Activated CD4-positive, alpha-beta T cell treated with anti-CD3 and anti-CD28 coated beads, Interleukin-10, Interleukin-2, amounts not matched to agents 100 ng/mL and 50 ng/mL, durations not matched to agents 16 hours and 8 hours (primary cell): Measurements from ENCODE around the gene ZNF575.

Source experiments
- DNase-seq: peaks from one replicate; pipeline ENCODE4 v3.0.0-alpha.2; 2020

Gene ZNF575, protein sequence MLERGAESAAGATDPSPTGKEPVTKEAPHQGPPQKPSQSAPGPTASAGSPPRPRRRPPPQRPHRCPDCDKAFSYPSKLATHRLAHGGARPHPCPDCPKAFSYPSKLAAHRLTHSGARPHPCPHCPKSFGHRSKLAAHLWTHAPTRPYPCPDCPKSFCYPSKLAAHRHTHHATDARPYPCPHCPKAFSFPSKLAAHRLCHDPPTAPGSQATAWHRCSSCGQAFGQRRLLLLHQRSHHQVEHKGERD

DNA sequence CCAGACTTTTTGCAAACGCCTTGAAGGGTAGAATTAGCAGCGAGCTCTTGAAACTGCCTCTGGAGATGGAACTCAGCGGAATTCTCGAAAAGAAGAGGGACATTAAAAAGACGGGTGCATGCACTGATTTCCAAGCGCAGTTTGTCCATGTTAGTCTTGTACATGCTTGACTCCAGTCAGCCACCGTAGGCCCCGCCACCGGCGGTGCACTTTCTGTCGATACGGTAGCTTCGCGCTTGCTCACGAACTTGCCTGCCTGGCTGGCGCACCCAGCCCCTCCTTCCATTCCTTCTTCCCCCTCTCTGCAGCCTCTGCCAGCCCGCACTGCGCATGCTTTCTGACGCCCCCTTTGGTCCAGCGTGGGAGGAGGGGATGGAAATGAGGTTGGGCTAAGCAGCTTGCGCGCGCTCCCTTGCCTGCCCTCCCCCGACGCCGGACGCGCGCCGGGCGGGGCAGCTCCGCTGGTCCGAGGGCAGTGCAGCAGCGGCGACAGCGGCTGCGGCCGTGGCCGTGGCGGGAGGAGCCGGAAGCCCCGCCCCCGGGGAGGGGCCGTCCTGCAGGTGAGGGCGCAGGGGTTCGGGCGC lies at the start of gene ZNF575:
Gene ZNF575 (plus strand): TSS at position 227 of the 584 bp plus-strand sequence. CDS start 1,235 bp downstream, outside the sequence.
- peak; percentile 90 for DNase-seq

DNA sequence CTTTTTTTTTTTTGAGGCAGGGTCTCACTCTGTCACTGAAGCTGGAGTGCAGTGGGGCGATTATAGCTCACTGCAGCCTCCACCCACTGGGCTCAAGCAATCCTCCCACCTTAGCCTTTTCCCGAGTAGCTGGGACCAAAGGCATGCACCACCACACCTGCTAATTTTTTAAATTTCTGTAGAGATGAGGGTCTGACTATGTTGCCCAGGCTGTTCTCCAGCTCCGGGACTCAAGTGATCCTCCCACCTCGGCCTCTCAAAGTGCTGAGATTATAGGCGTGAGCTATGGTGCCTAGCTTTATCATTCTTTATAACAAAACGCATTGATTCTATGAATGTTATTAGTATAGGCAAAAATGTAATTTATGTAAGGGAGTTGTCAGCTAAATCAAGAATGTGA lies 49.7 kb upstream of the ZNF575 start:
- no peak for DNase-seq

DNA sequence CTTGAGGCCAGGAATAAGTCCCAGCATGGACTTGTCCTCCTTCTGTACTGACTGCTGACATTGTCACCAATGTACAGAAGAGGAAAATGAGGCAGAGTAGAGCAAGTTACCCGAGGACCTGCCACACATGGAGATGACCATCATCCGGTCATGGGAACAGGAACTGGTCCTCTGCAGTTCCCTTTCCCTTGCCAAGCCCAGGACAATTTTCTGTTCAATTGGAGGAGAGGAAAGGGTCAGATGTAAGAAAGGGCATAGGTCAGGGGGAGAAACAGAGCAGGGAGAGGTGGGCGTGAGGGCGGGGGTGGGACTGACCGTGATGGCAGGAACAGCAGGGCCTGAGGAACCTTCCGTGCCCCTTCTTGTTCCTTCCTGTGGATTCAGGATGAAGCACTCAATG lies 47.0 kb upstream of the ZNF575 start:
- no peak for DNase-seq

DNA sequence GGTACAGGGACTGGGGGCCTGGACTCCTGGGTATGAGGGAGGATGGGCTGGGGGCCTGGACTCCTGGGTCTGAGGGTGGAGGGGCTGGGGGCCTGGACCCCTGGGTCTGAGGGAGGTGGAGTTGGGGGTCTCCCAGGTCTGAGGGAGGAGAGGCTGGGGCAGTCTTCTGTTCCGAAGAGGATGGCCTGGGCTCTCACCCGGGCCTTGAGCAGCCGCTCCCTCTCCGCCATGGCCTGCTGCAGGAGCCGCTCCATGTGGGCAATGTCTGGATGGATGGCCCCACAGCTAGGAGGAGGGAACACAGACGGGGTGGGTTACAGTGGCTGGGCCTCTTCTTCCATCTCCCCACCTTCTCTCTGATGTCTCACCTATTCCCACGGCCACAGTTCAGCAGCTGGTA lies 46.6 kb upstream of the ZNF575 start:
- DNase-seq = no peak

DNA sequence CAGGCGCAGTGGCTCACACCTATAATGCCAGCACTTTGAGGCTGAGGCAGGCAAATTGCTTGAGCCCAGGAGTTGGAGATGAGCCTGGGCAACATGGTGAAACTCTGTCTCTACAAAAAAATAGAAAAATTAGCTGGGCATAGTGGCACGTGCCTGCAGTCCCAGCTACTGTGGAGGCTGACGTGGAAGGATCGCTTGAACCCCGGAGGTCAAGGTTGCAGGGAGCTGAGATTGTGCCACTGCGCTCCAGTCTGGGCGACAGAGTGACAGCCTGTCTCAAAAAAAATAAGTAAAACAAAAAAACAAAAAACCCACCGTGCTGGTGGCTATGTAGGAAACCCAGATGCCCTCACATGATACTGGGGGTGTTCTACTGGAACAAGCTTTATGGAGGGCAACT lies 44.8 kb upstream of the ZNF575 start:
- no peak for DNase-seq

DNA sequence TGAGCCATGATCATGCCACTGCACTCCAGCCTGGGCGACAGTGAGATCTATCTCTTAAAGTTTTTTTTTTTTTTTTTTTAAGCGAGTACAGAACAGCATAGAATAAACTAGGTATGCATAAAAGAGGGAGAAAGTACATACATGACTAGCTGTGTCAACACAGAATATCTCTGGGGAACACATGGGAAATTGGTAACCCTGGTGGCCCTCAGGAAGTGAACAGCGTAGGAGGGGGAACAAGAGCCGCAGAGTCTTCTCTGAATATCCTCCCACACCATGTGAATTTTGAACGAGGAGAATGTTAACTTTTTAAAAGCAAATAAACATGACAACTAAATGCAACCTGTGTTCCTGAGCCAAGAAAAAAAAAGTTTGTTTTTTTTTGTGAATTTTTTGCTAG lies 43.7 kb upstream of the ZNF575 start:
- no peak for DNase-seq

DNA sequence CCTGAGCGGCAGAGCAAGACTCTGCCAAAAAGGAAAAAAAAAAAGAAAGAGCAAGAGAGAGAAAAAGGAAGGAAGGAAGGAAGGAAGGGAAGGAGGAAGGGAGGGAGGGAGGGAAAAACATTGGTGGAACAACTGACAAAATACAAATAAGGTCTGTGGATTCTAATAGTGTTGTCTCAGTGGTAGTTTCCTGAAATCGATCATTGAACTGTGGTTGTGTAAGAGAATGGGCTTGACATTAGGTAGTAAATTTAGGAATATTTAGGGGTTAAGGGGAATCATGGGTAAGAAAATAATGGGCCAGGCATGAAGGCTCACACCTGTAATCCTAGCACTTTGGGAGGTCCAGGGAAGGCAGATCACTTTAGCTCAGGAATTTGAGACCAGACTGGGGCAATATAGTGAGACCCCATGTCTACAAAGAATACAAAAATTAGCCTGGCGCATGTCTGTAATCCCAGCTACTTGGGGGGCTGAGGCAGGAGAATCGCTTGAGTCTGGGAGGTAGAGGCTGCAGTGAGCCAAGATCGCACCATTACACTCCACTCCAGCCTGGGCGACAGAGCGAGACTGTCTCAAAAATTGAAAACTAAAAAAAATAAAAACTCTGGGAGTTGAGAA lies 42.9 kb upstream of the ZNF575 start:
- no peak for DNase-seq

DNA sequence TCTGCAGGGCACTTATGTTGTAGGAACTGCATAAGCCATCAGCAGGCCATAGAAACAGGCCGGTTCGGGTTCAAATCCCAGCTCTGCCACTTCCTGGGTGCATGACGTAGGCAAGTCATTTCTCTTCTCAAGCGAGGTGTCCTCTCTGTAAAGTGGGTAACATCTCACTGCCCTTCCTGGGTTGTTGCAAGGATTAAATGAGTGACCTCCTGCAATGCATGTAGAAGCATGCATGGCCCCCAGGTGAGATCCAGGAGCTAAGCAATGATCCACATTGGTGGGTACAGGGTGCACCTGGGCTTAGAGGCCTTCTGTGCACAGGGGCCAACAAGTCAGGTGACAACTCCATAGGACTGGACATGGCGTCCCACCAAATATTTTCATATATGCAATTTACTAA lies 42.2 kb upstream of the ZNF575 start:
- DNase-seq = no peak

DNA sequence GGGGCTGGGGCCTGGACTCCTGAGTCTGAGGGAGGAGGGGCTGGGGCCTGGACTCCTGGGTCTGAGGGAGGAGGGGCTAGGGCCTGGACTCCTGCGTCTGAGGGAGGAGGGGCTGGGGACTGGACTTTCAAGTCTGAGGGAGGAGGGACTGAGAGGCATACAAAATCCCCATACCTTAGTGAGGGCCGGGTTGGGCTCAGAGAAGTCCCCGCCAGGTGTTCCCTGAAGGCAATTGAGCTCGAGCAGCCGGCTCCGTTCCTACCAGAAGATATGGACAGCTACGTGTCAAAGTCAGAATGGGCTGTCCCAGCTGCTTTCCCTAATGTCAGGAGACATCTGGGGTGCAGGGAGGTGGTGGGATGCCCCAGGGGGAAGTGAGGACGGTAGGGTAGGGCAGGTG lies 37.9 kb upstream of the ZNF575 start:
- no peak for DNase-seq

DNA sequence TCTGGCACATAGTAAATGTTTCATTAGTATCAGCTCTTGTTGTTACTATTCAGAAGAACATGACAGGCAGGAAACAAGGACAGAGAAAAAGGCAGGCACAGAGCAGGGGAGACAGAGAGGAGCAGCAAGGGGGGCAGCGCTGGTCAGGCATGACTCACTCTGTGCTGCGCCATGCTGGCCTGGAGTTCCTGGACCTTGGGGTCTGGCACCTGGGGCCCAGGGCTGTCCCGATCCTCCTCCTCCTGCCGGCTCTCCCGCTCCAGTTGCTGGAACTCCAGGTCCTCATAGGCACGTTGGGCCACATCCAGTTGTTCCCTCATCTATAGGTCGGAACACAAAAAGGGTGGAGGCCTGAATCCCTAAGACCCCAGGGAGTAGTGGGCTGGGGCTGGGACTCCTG lies 36.0 kb upstream of the ZNF575 start:
- no peak for DNase-seq

DNA sequence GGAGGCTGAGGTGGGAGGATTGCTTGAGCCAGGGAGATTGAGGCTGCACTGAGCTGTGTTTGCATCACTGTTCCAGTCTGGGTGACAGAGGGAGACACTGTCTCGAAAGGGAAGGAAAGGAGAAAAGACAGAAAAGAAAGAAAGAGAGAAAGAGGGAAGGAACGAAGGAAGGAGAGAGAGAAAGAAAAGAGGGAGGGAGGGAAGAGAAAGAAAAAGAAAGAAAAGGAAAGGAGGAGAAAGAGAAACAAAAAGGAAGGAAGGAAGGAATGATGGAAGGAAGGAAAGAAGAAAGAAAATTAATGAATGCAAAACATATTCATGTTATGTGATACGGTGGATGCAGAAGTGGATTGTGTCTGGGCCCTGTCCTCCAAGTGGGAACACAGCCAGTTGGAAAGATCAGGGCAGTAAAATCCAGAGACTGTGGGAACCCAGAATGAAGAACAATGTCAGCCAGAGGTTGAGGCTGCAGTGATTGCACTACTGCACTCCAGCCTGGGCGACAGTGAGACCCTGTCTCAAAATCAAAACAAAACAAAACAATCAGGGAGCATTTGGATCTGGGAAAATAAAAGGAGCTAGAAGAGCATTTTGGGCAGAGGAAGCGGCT lies 34.6 kb upstream of the ZNF575 start:
- no peak for DNase-seq

DNA sequence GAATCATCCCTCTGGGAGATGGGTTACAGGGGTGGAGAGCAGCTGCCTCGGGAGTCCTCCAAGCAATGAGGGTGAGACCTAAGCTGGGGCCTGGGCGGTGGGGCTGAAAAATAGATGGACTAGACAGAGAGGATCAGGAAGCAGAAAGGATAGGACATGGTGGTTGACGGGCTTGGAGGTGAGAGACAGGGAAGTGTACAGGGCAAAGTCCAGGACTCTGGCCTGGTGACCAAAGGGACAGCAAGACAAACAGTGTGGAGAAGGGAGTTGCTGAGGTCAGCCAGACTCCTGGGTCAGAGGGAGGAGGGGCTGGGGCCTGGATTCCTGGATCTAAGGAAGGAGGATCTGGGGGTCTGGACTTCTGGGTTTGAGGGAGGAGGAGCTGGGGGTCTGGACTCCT lies 33.9 kb upstream of the ZNF575 start:
- DNase-seq = no peak

DNA sequence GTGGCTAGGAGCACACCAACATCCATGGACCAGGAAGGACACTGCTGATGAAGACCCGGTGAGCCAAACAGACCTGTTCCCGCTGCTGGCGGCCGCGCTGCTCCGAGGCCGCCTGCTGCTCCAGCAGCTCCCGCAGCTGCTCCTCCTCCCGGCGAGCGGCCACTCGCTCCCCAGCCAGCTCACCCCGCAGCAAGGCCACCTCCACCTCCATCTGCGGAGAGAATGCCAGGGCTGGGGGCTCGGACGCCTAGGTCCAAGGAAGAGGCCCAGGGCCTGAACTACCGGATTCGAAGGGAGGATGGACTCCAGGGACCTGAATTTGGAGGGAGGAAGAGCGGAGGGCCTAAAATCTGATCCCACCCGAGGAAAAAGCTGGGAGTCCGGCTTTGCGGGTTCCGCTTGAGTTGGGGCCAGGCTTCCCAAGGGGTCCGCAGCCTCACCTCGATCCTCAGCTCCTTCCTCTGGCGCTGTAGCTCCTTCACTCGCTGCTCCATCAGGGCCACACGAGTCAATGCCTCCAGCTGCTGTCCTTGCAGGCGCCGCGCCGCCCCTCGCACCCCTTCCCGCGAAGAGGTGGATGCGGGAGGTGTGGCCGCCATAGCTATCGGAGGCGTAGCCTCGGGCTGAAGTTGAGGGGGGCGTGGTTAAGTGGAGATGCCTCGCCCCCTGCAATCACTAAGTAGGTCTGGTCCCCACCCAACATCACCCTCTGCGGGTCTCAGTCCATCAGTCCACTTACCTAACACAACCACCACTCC lies 31.1 kb upstream of the ZNF575 start:
- DNase-seq = no peak

DNA sequence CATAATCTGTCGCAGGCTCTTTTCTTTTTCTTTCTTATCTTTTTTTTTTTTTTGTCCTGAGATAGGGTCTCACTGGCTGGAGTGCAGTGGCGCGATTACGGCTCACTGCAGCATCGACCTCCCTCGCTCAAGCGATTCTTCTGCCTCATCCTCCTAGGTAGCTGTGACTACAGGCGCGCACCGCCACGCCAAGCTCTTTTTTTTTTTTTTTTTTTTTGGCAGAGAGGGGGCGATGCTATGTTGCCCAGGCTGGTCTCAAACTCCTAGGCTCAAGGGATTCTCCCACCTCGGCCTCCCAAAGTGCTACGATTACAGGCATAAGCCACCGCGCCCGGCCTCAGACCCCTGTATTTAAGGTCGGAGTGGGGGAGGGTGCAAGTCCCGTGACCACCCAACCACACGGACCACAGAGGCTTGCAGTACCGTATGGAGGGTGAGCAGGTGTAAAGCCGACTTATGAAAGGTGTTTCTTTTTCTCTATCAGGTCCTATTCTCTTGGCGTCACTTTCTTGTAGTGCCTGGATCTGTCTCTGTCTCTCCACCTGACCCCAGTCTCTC lies 30.5 kb upstream of the ZNF575 start:
- no peak for DNase-seq

DNA sequence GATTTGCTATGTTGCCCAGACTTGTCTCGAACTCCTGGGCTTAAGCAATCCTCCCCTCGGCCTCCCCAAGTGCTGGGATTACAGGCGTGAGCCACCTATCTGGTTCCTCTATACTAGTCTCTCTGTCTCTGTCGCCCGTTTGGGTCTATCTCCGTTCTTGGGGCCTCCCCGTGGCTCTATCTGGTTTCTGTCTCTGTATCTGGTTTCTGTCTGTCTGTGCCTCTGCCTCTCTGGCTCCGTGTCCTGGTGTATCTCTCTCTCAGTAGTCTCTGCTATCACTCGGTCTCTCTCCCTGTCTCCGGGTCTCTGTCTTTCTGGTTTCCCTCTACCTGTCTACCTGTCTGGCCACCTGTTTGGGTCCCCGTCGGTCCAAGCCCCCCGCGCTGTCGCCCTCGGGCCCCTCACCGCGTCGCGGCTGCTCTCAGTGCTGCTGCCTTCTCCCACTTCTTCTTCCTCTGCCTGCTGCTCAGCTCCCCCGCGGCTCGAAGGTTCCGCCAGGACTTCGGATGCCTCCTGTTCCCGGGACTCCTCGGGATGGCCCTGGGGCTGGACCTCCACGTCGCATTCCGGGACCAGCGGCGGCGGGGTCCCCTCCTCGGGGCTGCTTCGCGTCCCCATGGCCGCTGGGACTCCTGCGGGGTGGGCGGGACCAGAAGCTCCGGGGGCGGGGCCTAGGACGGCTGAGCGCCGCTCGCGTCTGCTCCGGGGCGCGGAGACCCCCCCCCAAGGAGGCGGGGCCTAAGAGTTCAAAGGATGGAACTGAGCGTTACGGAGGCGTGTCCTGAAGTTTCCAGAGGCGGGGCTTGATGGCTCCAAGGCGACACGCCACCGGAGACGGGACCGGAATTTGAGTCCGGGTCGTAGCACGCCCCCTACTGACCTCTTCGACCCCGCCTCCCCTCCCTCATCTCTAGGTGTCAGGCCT lies 29.2 kb upstream of the ZNF575 start:
- DNase-seq = peak; percentile 98

DNA sequence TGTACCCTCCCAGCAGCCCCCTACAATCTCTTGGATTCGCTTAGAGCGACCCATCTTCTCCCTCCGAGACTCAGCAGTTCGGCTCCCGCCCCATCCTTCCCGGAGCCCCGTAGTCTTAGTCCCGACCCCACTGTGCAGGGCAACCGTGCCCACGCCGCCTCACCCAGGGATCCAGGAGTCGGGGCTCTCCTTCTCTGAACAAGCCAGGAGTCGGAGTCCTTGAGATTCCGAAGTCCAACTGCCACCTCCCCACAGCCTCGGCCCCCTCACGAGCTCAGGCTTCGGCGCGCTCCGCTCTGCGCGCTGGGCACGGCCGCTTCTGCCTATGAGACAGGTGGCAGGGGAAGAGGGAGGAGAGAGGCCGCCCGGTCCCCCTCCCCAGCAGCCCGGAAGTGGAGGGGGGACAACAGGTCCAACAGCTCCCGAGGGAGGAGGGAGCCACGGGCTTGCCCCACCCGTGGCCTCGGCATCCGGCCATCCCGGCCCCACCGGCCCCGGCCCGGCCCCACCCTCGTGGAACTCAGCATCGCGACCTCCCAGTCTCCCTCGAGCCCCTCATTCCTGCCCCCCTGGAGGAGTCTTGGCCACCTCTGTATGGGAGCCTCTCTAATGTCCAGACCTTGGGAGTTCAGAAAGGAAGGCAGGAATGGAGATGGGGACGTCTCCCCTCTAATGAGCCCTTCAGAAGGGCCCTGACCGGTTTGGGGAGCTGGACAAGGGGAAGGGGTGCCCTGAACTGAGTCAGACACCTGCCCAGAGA lies 28.4 kb upstream of the ZNF575 start, which contains the start of gene PHLDB3:
Gene PHLDB3 (minus strand): TSS at position 321 of the 760 bp plus-strand sequence. CDS start 628 bp downstream, outside the sequence.
- peak; percentile 43 for DNase-seq

DNA sequence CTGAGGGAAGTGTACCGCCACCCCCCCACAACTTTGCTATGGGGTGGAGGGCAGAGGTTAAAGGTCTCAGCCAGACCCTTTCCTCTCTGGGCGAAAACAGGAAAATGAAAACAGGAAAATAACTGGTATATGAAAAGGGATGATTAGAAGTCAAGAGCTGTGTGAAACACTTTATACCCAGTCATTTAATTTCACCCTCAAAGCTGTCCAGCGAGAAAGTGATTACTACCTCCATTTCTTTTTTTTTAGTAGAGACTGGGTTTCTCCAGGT lies 27.9 kb upstream of the ZNF575 start:
- DNase-seq = no peak

DNA sequence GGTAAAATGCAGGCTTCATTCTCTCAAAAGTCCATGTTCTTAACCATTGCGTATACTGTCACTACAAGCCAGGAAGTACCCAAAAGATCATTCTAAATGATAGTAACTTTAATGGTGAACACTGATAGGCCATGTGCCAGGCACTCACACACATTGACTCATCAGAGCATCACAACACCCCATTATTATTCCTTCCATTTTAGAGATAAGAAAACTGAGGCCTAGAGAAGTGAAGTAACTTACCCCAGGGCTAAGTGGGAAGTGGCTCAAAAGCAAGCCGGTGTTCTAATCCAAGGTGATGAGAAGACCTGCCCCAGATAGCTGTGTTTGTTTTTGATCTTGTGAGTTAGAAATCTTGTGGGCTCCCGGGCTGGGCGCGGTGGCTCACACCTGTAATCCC lies 27.0 kb upstream of the ZNF575 start:
- DNase-seq = no peak

DNA sequence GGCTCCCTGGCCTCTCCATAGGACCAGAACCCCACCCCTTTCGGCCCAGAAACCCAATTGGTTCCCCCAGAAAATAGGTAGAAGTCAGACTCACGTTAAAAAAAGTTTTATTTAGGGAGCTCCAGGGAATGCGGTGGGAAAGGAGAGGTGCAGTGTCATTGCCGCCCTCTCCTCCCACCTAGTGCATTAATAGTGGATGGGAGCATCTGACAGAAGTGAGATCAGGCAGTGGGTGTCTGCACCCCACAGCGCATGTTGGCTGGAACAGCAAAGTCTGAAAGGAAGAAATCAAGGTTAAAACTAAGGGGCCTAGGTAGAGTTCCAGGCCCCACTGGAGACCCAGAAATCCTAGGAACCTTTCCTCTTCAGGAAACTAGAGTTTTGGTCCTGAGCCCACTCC lies 26.4 kb upstream of the ZNF575 start:
- no peak for DNase-seq

DNA sequence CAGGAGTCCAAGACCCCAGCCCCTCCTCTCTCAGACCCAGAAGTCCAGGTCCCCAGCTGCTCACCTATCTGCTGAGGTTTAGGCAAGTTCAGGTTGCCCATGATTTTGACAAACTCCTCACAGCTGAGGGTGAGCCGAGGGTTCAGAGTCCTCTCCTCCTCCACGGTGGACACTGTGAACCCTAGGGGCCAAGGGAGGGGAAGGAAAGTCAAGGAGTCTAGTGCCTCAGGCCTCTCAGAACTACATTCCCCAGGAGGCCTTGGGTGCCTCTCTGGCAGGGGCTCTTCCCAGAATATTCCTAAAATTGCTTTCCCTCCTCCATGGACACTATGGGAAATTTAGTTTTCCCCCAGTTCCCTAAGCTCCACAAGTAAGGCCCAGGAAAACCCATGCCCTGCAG lies 25.1 kb upstream of the ZNF575 start:
- no peak for DNase-seq

DNA sequence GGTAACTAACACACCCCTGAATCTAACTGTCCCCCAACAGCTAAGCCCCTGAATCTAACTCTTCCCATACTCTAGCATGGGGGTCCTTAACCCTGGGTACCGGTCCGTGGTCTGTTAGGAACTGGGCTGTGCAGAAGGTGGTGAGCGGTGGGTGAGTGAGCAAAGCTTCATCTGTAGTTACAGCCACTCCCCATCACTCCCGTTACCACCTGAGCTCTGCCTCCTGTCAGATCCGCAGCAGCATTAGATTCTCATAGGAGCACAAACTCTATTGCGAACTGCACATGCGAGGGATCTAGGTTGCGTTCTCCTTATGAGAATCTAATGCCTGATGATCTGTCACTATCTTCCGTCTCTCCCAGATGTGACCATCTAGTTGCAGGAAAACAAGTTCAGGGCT lies 22.3 kb upstream of the ZNF575 start:
- no peak for DNase-seq
